HL-60 (cell line): Measurements from ENCODE around the gene TBPL1.

Source experiments
- DNase-seq, 2 experiments: peaks; one replicate each; pipeline ENCODE4 v3.0.0-alpha.2; 2010 to 2020; ENCODE audit warnings: low read depth in 1 of 2, low spot score in 1 of 2
- H3K27ac ChIP-seq: fragments of 250-450 bp; sonication (Bioruptor Pico); replicated peaks from 2 replicates; pipeline ENCODE4 v1.5.1; 2020; ENCODE audit warnings: mild to moderate bottlenecking, moderate library complexity
- H3K27me3 ChIP-seq: fragments of 250-450 bp; sonication (Bioruptor Pico); 2 replicates; pipeline ENCODE4 v1.5.1; 2021; ENCODE audit warnings: mild to moderate bottlenecking, moderate library complexity; ENCODE audit not compliant: insufficient read depth, poor library complexity, severe bottlenecking
- H3K4me3 ChIP-seq: replicated peaks from 2 replicates; pipeline ENCODE4 v1.5.1; 2011; ENCODE audit warnings: mild to moderate bottlenecking, control low read depth, low read length; ENCODE audit not compliant: insufficient read depth
- CTCF ChIP-seq: IDR thresholded peaks from one replicate; pipeline ENCODE4 v1.5.1; 2011; ENCODE audit warnings: low read length, control low read depth, inconsistent platforms; ENCODE audit not compliant: insufficient read depth
- GABPA ChIP-seq: IDR thresholded peaks from 2 replicates; pipeline ENCODE4 v1.6.1; 2012; ENCODE audit warnings: low read depth
- POLR2AphosphoS5 ChIP-seq: IDR thresholded peaks from 2 replicates; pipeline ENCODE4 v1.6.1; 2012; ENCODE audit warnings: low read depth
- REST ChIP-seq: IDR thresholded peaks from 2 replicates; pipeline ENCODE4 v1.6.1; 2012; ENCODE audit warnings: low read depth; ENCODE audit not compliant: insufficient replicate concordance
- SPI1 ChIP-seq: IDR thresholded peaks from 2 replicates; pipeline ENCODE4 v1.6.1; 2012; ENCODE audit warnings: low read depth, mild to moderate bottlenecking, borderline replicate concordance

The TBPL1 gene

GRCh38 chr6:133992992-133993680 lies 40.1 kb downstream of the TBPL1 start:
- Histone ChIP-seq H3K4me3 (no peak overlapping the region), H3K27ac (no peak overlapping the region), H3K27me3 (no peaks in the 10 kb centered on the region)
- TF ChIP-seq CTCF (no peak), POLR2AphosphoS5 (no peak), SPI1 (no peak), GABPA (no peak), REST (no peak)
- DNase-seq = no peak

GRCh38 chr6:133995296-133995695 lies 42.3 kb downstream of the TBPL1 start:
- no peak for TF ChIP-seq REST
- no peak for TF ChIP-seq GABPA
- DNase-seq = no peak
- H3K4me3 ChIP-seq = no peak overlapping the region
- no peak overlapping the region for H3K27ac ChIP-seq
- no peaks in the 10 kb centered on the region for H3K27me3 ChIP-seq

GRCh38 chr6:133995758-133996157 lies 42.7 kb downstream of the TBPL1 start:
- H3K27ac ChIP-seq = no peak overlapping the region

More at GRCh38 chr6:133995758-133996157, 42.7 kb downstream of the TBPL1 start:
- Histone ChIP-seq H3K27me3 (no peaks in the 10 kb centered on the region), H3K4me3 (no peak overlapping the region)
- DNase-seq = no peak
- TF ChIP-seq POLR2AphosphoS5 = no peak
- TF ChIP-seq GABPA = no peak
- TF ChIP-seq SPI1 = no peak
- TF ChIP-seq CTCF = no peak
- TF ChIP-seq REST = no peak
